Duodenal mucosa (tissue), 2 donors: ENCODE measurements around the gene PCGF1.

Experiments used
- H3K27ac ChIP-seq: one replicate; pipeline ENCODE4 v1.7.0; 2013; ENCODE audit warnings: low read depth, low read length
- H3K27me3 ChIP-seq, 2 donors: one replicate each; pipeline ENCODE4 v1.7.0; 2013; ENCODE audit warnings: low read length in 2 of 2, control low read depth in 1 of 2; ENCODE audit not compliant: insufficient read depth in 2 of 2, control insufficient read depth in 1 of 2
- H3K36me3 ChIP-seq, 2 donors: one replicate each; pipeline ENCODE4 v1.7.0; 2013; ENCODE audit warnings: low read length in 2 of 2, control low read depth in 1 of 2; ENCODE audit not compliant: insufficient read depth in 2 of 2, control insufficient read depth in 1 of 2
- H3K4me1 ChIP-seq, 2 donors: one replicate each; pipeline ENCODE4 v1.7.0; 2013; ENCODE audit warnings: low read length in 2 of 2, control low read depth in 1 of 2; ENCODE audit not compliant: insufficient read depth in 2 of 2, control insufficient read depth in 1 of 2
- H3K4me3 ChIP-seq, 2 donors: one replicate each; pipeline ENCODE4 v1.7.0; 2013; ENCODE audit warnings: low read length in 2 of 2, low read depth in 1 of 2
- H3K9ac ChIP-seq, 2 donors: one replicate each; pipeline ENCODE4 v1.7.0; 2013; ENCODE audit warnings: low read length in 2 of 2, low read depth in 1 of 2
- H3K9me3 ChIP-seq, 2 donors: one replicate each; pipeline ENCODE4 v1.7.0; 2013; ENCODE audit warnings: low read length in 2 of 2, control low read depth in 1 of 2; ENCODE audit not compliant: control insufficient read depth in 1 of 2

Gene PCGF1

GRCh38 chr2:74458132-74458937, 49.2 kb downstream of the PCGF1 start, which contains the start of gene WBP1:
WBP1 (plus strand) TSS chr2:74458438; CDS start chr2:74458603, 165 bp downstream.
- Histone ChIP-seq H3K9me3 (no peaks in the 10 kb centered on the region), H3K4me3 (peak within 1 kb of the TSS; percentile 89 to 99), H3K36me3 (peaks cover 11 to 25% of the 10 kb centered on the region in 2 donors), H3K27ac (peak within 1 kb of the TSS; percentile 98), H3K4me1 (peaks cover 39 to 53% of the 10 kb centered on the region in 2 donors), H3K27me3 (no peaks in the 10 kb centered on the region), H3K9ac (peak within 1 kb of the TSS; percentile 93 to 96)

- Histone ChIP-seq H3K9ac (peak overlapping the region; percentile 93 to 96), H3K4me1 (peaks cover 32 to 46% of the 10 kb centered on the region in 2 donors), H3K4me3 (peak overlapping the region; percentile 79 to 99), H3K9me3 (no peaks in the 10 kb centered on the region), H3K27ac (peak overlapping the region; percentile 98), H3K36me3 (peaks cover 8 to 20% of the 10 kb centered on the region in 2 donors), H3K27me3 (no peaks in the 10 kb centered on the region)
Measured at GRCh38 chr2:74457549-74458131, 49.9 kb downstream of the PCGF1 start.

DNA sequence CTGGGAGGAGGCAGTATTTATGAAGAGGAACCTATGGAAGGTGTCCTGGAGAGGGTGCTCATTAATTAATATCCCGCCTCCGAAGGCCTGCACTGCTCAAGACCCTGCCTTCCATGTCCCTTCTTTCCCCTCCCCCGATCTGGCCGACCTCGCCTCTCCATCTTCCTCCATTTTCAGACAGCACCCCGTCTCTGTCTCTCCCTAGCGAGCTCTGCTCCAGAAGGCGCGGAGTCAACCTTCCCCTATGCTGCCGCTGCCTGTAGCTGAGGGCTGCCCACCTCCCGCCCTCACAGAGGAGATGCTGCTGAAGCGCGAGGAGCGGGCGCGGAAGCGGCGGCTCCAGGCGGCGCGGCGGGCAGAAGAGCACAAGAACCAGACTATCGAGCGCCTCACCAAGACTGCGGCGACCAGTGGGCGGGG, 50.4 kb downstream of the PCGF1 start:
- Histone ChIP-seq H3K4me3 (peak overlapping the region; percentile 79 to 99), H3K36me3 (peaks cover 3 to 15% of the 10 kb centered on the region in 2 donors), H3K9ac (peak overlapping the region; percentile 27 to 96), H3K4me1 (peaks cover 28 to 41% of the 10 kb centered on the region in 2 donors), H3K27ac (peak overlapping the region; percentile 98), H3K9me3 (no peaks in the 10 kb centered on the region), H3K27me3 (no peaks in the 10 kb centered on the region)
